GM12891 (cell line): Measurements from ENCODE around the gene SPATS1.

Source experiments
- PAX5 ChIP-seq: IDR thresholded peaks from 2 replicates; pipeline ENCODE4 v1.6.1; 2011; ENCODE audit warnings: low read length, moderate library complexity, mild to moderate bottlenecking; ENCODE audit not compliant: insufficient read depth, severe bottlenecking
- POLR2A ChIP-seq: IDR thresholded peaks from 2 replicates; pipeline ENCODE4 v1.6.1; 2011; ENCODE audit warnings: low read depth, low read length, control low read depth
- SPI1 ChIP-seq: IDR thresholded peaks from 2 replicates; pipeline ENCODE4 v1.6.1; 2011; ENCODE audit warnings: low read depth, low read length, control low read depth

DNA sequence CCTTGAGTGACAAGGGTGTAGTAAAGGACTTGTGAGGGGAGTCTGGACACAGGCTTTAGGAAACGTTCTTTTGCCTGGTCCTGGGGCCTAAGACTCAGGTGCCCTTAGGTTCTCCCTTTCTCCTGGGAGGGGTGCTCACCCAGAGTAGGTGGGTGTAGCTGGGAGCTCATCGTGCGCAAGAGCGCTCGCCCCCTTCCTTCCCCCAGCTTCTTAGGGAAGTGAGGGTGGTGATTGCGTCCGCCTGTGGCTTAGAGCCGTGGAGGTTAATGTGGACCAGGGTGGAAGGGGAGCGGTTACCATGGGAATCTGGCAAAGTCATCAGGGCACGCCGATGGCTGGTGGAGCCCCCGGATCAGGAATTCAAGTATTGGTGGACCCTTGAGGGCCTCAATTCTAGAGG lies 26.0 kb upstream of the SPATS1 start:
- TF ChIP-seq POLR2A = no peak
- no peak for TF ChIP-seq SPI1
- TF ChIP-seq PAX5 = no peak
